Measurements from ENCODE around the gene MIEF2.
"Not testable (repeated sequence)": the region's sequence is repeated elsewhere in the genome, so short reads cannot be mapped to it uniquely, and the experiment has no call there.

The MIEF2 gene

DNA sequence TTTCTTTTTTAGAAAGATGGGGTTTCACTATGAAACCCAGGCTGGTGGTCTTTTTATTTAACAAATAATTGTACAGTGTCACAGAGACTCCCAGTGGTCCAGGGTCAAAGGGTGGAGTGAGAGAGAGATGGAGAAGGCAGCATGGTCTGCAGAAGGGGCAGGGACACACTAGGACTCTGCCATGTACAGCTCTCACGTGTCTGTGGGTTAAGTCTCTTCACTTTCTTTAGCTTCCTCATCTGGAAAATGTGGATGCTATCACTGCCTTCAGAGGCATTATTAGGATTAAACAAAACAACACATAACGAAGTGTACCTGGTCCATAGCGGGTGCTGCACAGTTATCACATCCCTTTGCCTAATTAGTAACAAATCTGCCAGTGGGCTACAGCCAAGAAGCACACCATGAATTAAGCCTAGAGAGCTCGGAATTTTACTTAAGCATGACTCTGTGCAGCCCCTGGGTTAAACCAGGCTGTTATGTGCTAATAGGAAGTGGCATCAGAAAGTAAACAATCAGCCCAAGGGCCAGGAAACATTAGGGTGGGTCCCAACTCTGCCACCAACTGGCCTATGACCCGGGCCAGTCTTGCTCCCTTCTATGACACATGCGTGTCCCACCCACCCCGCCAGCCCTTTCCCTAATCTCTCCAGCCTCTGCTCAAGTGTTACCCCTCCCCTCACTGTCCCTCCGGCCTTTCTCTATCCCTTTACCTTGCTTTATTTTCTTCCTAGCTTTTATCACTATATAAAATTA lies 40.4 kb downstream of the MIEF2 start:
- DNase-seq: no peak

- not testable (repeated sequence) for DNase-seq
These were observed 42.7 kb downstream of the MIEF2 start for GRCh38 chr17:18303206-18303605.

DNA sequence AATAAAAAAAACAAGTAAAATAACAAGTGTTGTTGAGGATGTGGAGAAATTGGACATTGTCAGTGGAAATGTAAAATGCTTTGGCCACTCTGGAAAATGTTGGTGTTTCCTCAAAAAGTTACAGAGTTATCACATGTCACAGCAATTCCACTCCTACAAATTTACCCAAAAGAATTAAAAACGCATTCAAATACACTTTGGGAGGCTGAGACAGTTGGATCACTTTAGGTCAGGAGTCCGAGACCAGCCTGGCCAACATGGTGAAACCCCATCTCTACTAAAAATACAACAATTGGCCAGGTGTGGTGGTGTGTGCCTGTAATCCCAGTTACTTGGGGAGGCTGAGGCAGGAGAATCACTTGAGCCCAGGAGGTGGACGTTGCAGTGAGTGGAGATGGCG lies 48.7 kb downstream of the MIEF2 start:
- DNase-seq: no peak

- DNase-seq: no peak
These were observed 53.7 kb downstream of the MIEF2 start for GRCh38 chr17:18314059-18314730.

DNA sequence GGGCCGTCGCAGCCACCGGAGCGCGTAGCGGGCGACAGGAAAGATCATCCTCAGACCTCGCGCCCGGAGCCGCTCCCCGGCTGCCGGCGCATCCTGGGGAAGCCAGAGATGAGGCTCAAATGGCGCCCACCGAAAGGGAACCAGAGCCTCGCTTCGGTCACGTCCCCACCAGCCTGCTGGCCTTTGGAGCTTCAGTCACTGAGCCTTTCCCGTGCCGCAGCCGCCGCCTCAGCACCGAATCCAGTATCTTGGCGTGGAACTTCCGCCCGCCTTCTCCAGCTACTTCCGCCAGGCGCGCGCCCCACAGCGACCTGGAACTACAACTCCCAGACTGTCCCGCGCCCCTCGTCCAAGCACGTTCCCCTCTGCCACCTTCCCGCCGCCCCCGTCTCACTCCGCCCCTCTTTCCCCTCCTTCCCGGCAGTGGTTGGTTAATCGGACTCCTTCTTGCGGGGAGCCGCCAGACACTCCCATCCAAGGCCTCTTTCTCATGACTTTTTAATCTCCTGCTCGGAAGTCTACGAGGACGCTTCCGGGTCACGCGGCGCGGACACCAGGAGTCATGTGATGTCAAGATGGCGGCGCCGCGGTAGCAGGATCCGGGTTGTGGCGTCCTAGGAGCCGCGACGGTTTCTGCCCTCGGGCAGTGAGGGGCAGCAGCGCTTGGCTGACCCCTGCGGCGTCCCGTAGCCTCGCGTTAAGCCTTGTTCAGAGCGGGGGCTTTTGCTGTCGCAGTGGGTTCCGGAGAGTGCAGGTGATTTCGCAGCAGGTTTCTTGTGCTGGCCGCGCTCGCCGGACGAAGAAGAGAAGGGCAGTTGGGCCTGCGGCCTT lies 54.5 kb downstream of the MIEF2 start, which contains the start of the genes SMCR8 and TOP3A:
TSS of gene SMCR8 (plus strand) at position 563 of the 831 bp plus-strand sequence. CDS start 497 bp downstream, outside the sequence.
TSS of gene TOP3A (minus strand) at position 264 of the 831 bp plus-strand sequence. CDS start at position 48, 216 bp downstream.
- peak; percentile 53 to 83 for DNase-seq

DNA sequence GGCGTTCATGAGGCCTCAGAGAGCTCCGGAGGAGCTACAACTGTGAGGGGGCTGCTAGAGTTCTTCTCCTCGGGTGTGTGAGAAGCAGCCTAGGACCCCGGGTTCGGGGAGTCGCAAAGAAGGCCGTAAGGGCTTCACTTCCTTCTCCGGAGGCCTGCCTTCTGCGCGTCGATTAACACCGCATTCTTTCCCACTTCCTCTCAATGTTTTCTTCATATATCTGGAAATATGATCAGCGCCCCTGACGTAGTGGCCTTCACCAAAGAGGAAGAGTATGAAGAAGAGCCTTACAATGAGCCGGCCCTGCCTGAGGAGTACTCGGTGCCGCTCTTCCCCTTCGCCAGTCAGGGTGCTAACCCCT lies 55.1 kb downstream of the MIEF2 start:
- DNase-seq: no peak

GRCh38 chr17:18315961-18316360 lies 55.5 kb downstream of the MIEF2 start:
- no peak for DNase-seq

Data from NCI-H187 (cell line).